ENCODE measurements around the gene BFAR.
"Not testable (repeated sequence)": the region's sequence is repeated elsewhere in the genome, so short reads cannot be mapped to it uniquely, and the experiment has no call there.

The BFAR gene

GRCh38 chr16:14702672-14703071, 69.9 kb downstream of the BFAR start:
- H3K4me3 ChIP-seq (ENCODE audit: control insufficient read depth, low read depth, low read length); DNase-seq (ENCODE audit: low read depth): not testable (repeated sequence)

GRCh38 chr16:14703156-14704011, 70.6 kb downstream of the BFAR start, which contains the start of gene NPIPA3:
Gene NPIPA3 (plus strand): TSS chr16:14703411. CDS start chr16:14708944, 5,533 bp downstream.
- DNase-seq (ENCODE audit: low read depth); H3K4me3 ChIP-seq (ENCODE audit: control insufficient read depth, low read depth, low read length): not testable (repeated sequence)
